Left lung (tissue), 10 donors: Measurements from ENCODE around the gene PRPSAP1. TPM values are rescaled to one million over a fixed set of nuclear protein-coding genes. Genes with fewer than 3 reads are reported as not detected.
"Not testable (repeated sequence)": the region's sequence is repeated elsewhere in the genome, so short reads cannot be mapped to it uniquely, and the experiment has no call there.

Experiments used
- ATAC-seq: fragments of 200-7000 bp; cut with Tn5 transposase; one replicate; pipeline ENCODE4 v1.9.1; 2020; ENCODE audit warnings: moderate library complexity
- DNase-seq, 4 donors: peaks; one replicate each; pipeline ENCODE4 v3.0.0-alpha.2; 2013 to 2020
- H3K27ac ChIP-seq, 2 donors: fragments of 200-600 bp; sonication (generic) in 1 of 2; one replicate each; pipeline versions ENCODE4 v1.5.0 to v1.8.0; 2020 to 2021
- H3K27me3 ChIP-seq, 2 donors: fragments of 200-600 bp; sonication (generic) in 1 of 2; one replicate each; pipeline versions ENCODE4 v1.5.0 to v1.8.0; 2020 to 2021
- H3K36me3 ChIP-seq, 2 donors: fragments of 200-600 bp; sonication (generic) in 1 of 2; one replicate each; pipeline versions ENCODE4 v1.5.0 to v1.8.0; 2020 to 2021
- H3K4me1 ChIP-seq, 2 donors: fragments of 200-600 bp; one replicate each; pipeline ENCODE4 v1.8.0; 2021
- H3K4me3 ChIP-seq, 2 donors: fragments of 200-600 bp; sonication (generic) in 1 of 2; one replicate each; pipeline versions ENCODE4 v1.5.0 to v1.8.0; 2020 to 2021; ENCODE audit warnings: mild to moderate bottlenecking in 1 of 2
- H3K9me3 ChIP-seq, 2 donors: fragments of 200-600 bp; sonication (generic) in 1 of 2; one replicate each; pipeline versions ENCODE4 v1.5.0 to v1.8.0; 2020 to 2021
- intact Hi-C, 2 donors: fragments of 100-400 bp; cut with DNase I; formaldehyde crosslinking; loops; one replicate each; pipeline versions ENCODE4 v1.11.2 to v1.14.2; 2022
- polyA plus RNA-seq, 6 donors: library from polyadenylated mRNA; unstranded; fragments of 120-200 nt; gene quantifications; one replicate each; pipeline ENCODE4 v1.2.1, GENCODE V29; 2013; ENCODE audit not compliant: insufficient read length in 6 of 6
- total RNA-seq, 2 donors: library from RNA; stranded (reverse); fragmentation: NEBNext Ultra II Directional; extraction: Animal tissue kit (Norgen Biotek cat#: 25700); gene quantifications; one replicate each; pipeline ENCODE4 v1.2.1, GENCODE V29; 2021
- TF ChIP-seq, protein P1 (sequence below), 2 donors: fragments of 200-600 bp; sonication (generic) in 1 of 2; IDR thresholded peaks; one replicate each; pipeline versions ENCODE4 v1.5.0 to v1.8.0; 2021; ENCODE audit warnings: antibody characterized with exemption in 2 of 2
- donor health status: DM: no; HTN: yes; CAD: no.
- donor health status: DM: no; HTN: no; CAD: no.

The PRPSAP1 gene
- total and polyA plus RNA-seq, 8 donors, result 51.2 to 95.4 (median 81.9) TPM

DNA sequence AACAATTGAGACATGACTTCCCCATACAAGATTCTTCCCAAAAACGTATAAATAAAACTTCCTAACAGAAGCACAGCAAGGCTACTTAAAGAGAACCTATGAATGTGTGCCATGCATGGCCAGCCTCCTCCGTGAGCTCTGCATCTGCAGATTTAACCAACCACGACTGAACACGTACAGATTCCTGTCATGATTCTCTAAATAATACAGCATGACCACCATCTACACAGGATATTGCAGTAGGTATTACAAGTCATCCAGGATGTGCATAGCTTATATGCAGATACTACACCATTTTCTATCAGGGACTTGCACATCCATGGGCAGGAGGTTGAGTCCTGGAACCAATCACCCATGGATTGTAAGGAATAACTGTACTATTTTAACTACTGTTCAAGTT, 44.3 kb downstream of the PRPSAP1 start:
- Histone ChIP-seq H3K4me1 (no peaks in the 10 kb centered on the region), H3K36me3 (peaks cover 0 to 55% of the 10 kb centered on the region in 2 donors), H3K27ac (no peak overlapping the region), H3K27me3 (no peaks in the 10 kb centered on the region), H3K9me3 (no peaks in the 10 kb centered on the region), H3K4me3 (no peak overlapping the region)
- DNase-seq (peak in 1 of 4 donors; percentile 0), ATAC-seq (no peak)
- intact Hi-C loops, result no loop called here
- TF ChIP-seq, protein P1, sequence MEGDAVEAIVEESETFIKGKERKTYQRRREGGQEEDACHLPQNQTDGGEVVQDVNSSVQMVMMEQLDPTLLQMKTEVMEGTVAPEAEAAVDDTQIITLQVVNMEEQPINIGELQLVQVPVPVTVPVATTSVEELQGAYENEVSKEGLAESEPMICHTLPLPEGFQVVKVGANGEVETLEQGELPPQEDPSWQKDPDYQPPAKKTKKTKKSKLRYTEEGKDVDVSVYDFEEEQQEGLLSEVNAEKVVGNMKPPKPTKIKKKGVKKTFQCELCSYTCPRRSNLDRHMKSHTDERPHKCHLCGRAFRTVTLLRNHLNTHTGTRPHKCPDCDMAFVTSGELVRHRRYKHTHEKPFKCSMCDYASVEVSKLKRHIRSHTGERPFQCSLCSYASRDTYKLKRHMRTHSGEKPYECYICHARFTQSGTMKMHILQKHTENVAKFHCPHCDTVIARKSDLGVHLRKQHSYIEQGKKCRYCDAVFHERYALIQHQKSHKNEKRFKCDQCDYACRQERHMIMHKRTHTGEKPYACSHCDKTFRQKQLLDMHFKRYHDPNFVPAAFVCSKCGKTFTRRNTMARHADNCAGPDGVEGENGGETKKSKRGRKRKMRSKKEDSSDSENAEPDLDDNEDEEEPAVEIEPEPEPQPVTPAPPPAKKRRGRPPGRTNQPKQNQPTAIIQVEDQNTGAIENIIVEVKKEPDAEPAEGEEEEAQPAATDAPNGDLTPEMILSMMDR (IDR thresholded peaks at IDR 0.05), result no peak

DNA sequence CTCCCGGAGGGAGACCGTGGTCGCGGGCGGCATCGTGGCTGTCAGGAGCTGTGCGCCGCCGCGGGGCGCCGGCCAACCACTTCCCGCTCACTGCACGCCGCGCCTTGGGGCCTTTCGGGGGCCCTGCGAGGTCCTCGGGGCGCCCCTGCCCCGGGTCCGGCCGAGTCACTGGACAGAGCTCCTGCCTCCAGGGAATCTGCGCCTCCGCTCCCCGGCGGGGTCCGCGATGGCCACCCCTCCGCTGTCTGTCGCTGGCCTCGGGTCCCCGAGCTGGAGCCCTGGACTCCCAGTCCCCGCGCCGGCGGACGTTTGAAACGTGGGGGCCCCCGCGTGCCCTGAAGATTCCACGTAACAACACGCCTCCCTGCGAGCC, 45.8 kb downstream of the PRPSAP1 start, which contains the start of gene QRICH2:
QRICH2 (minus strand) TSS at position 311 of the 373 bp plus-strand sequence; CDS start at position 33, 278 bp downstream.
- H3K27me3 ChIP-seq, result no peaks in the 10 kb centered on the region
- no peaks in the 10 kb centered on the region for H3K4me1 ChIP-seq
- intact Hi-C loops, result no loop called here
- no peaks in the 10 kb centered on the region for H3K9me3 ChIP-seq
- TF ChIP-seq, protein P1 (IDR thresholded peaks at IDR 0.05), result no peak
- no peak within 1 kb of the TSS for H3K27ac ChIP-seq
- no peak within 1 kb of the TSS for H3K4me3 ChIP-seq
- H3K36me3 ChIP-seq, result peaks cover 0 to 45% of the 10 kb centered on the region in 2 donors
- DNase-seq, result no peak
- ATAC-seq, result no peak

DNA sequence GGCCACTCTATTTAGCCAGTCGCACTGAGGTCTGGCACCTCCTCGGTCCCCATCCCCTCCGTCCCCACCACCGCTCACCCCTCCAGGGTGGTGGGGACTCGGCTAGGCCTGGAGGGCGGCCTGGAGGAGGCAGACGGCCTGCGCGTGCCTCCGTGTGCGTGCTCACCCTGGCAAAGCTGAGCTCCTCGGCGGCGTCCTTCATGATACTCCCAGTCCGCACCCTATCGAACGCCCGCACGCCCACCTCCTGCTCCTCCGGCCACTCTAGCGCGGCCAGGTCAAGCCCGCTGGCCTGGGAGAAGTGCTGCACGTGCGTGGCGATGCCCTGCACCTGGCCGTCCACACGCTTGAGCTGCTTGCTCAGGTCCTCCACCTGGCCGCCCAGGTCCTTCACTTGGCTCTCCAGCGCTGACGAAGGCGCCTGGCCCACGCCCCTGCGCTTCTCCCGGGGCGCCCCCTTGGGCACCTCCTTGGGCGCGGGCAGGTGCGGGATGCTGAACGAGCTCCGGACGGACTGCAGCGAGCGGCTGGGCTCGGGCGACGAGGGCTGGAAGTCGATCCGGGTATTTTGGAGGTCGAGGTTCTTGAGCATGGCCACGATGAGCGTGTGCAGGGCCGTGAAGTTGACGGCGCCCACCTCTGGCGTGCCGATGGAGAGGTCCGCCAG, 46.3 kb downstream of the PRPSAP1 start:
- Histone ChIP-seq H3K4me1 (no peaks in the 10 kb centered on the region), H3K27me3 (no peaks in the 10 kb centered on the region), H3K9me3 (no peaks in the 10 kb centered on the region), H3K27ac (no peak overlapping the region), H3K36me3 (peaks cover 0 to 40% of the 10 kb centered on the region in 2 donors), H3K4me3 (no peak overlapping the region)
- DNase-seq, result peak in 1 of 4 donors; percentile 79
- ATAC-seq, result no peak
- TF ChIP-seq, protein P1 (IDR thresholded peaks at IDR 0.05), result no peak
- intact Hi-C loops, result no loop called here

DNA sequence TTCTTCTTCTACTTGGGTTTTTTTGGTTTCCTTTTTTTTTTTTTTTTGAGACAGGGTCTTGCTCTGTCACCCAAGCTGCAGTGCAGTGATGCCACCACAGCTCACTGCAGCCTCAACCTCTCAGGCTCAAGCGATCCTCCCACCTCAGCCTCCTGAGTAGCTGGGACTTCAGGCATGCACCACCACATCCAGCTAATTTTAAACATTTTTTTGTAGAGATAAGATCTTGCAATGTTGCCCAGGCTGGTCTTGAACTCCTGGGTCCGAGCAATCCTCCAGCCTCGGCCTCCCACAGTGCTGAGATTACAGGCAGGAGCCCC, 48.6 kb downstream of the PRPSAP1 start:
- intact Hi-C loops, result loop anchor here in 1 of 2 donors (2.0 kb wide), 1 partner anchor 92 kb away; no protein-coding TSS in a partner anchor

DNA sequence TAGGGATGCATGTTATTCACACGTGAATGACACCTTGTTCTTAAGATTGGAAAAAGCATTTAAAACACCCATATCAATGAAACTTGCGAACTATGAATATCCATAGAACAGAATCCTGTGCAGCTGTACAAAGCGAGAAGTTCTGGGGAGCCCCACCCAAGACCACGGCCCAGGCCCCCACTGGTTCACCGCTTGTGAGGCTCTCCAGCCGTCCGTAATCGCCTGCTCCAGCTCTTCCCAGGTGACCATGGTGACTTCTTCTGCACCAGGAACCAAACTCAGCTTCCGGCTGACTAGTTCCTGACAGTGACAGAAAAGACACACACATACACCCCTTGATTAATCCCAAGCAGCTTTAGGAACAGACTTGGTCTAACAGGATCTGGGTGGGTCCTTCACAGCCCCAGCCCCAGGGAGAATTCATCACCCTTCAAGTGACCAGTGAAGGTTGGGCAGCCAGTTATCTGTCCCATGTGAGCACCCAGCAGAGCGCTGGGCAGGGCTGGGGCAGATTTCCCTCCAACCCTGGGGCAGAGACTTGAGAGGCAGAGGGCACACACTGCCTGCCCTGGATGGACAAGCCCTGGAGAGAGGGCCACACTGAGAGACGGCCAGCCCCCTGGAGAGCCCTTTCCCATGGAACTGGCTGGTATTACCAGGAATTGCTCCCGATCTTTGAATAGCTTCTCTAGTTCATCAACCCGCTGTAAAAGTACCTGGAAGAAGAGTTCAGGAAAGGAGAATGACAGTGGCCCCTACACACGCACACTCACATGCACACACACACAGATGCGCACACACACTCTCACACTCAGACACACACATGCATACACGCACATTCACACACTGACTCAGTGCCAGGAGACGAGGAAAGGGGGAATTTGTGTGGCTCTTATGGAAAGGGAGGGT, 49.2 kb downstream of the PRPSAP1 start:
- TF ChIP-seq, protein P1 (IDR thresholded peaks at IDR 0.05), result no peak
- H3K4me3 ChIP-seq, result no peak overlapping the region
- H3K9me3 ChIP-seq, result no peaks in the 10 kb centered on the region
- peaks cover 0 to 17% of the 10 kb centered on the region in 2 donors for H3K36me3 ChIP-seq
- H3K27me3 ChIP-seq, result no peaks in the 10 kb centered on the region
- no peaks in the 10 kb centered on the region for H3K4me1 ChIP-seq
- ATAC-seq (no peak), DNase-seq (peak in 1 of 4 donors; percentile 55)
- intact Hi-C loops, result loop anchor here in 1 of 2 donors (2.0 kb wide), 1 partner anchor 92 kb away; no protein-coding TSS in a partner anchor
- no peak overlapping the region for H3K27ac ChIP-seq

More for the DNA sequence above, 48.6 kb downstream of the PRPSAP1 start:
- H3K36me3 ChIP-seq, result peaks cover 0 to 17% of the 10 kb centered on the region in 2 donors
- ATAC-seq, H3K4me1 ChIP-seq, H3K27me3 ChIP-seq, H3K27ac ChIP-seq, H3K4me3 ChIP-seq, H3K9me3 ChIP-seq: not testable (repeated sequence)
- DNase-seq, result peak in 1 of 4 donors; percentile 23
